Liver (tissue), 3 donors: ENCODE data around the gene PLA2G12A.

Experiments
- ATF3 ChIP-seq: IDR thresholded peaks from 2 replicates; pipeline ENCODE4 v1.6.1; 2016; ENCODE audit warnings: antibody characterized with exemption
- CTCF ChIP-seq: fragments of 150-350 bp; IDR thresholded peaks from 2 replicates; pipeline ENCODE4 v1.5.1; 2017; ENCODE audit warnings: improper control_type of control experiment, low read depth, low read length; ENCODE audit not compliant: missing input control
- EGR1 ChIP-seq, 2 donors: IDR thresholded peaks; 2 replicates each; pipeline ENCODE4 v1.6.1; 2016 to 2018; ENCODE audit warnings: antibody characterized with exemption in 2 of 2, low read depth in 2 of 2
- FOXA1 ChIP-seq: IDR thresholded peaks from 2 replicates; pipeline ENCODE4 v1.6.1; 2016; ENCODE audit warnings: antibody characterized with exemption
- GABPA ChIP-seq, 2 donors: IDR thresholded peaks in 1 of 2; conservative IDR thresholded peaks in 1 of 2; 2 replicates each; pipeline ENCODE4 v1.6.1; 2016; ENCODE audit warnings: antibody characterized with exemption in 2 of 2, mild to moderate bottlenecking in 1 of 2, moderate library complexity in 1 of 2
- HNF4A ChIP-seq, 2 donors: conservative IDR thresholded peaks; 2 replicates each; pipeline ENCODE4 v1.6.1; 2016; ENCODE audit warnings: antibody characterized with exemption in 2 of 2, mild to moderate bottlenecking in 2 of 2
- HNF4G ChIP-seq: IDR thresholded peaks from 2 replicates; pipeline ENCODE4 v1.6.1; 2016; ENCODE audit warnings: antibody characterized with exemption
- MAX ChIP-seq: IDR thresholded peaks from 2 replicates; pipeline ENCODE4 v1.6.1; 2016; ENCODE audit warnings: antibody characterized with exemption
- RAD21 ChIP-seq, 2 donors: IDR thresholded peaks; 2 replicates each; pipeline ENCODE4 v1.6.1; 2016; ENCODE audit warnings: antibody characterized with exemption in 2 of 2, mild to moderate bottlenecking in 2 of 2
- REST ChIP-seq: IDR thresholded peaks from 2 replicates; pipeline ENCODE4 v1.6.1; 2016; ENCODE audit warnings: antibody characterized with exemption, mild to moderate bottlenecking
- SP1 ChIP-seq: IDR thresholded peaks from 2 replicates; pipeline ENCODE4 v1.6.1; 2018; ENCODE audit warnings: antibody characterized with exemption, mild to moderate bottlenecking
- TAF1 ChIP-seq: conservative IDR thresholded peaks from 2 replicates; pipeline ENCODE4 v1.6.1; 2016; ENCODE audit warnings: antibody characterized with exemption, mild to moderate bottlenecking
- YY1 ChIP-seq: IDR thresholded peaks from 2 replicates; pipeline ENCODE4 v1.6.1; 2016; ENCODE audit warnings: antibody characterized with exemption, mild to moderate bottlenecking
- ZBTB33 ChIP-seq: IDR thresholded peaks from 2 replicates; pipeline ENCODE4 v1.6.1; 2016; ENCODE audit warnings: antibody characterized with exemption
- donor health status: healthy.
- donor health status: healthy.

- TF ChIP-seq ZBTB33 (no peak), GABPA (IDR thresholded peaks at IDR 0.05 in 1 of 2, conservative IDR thresholded peaks at IDR 0.05 in 1 of 2) (no peak), CTCF (no peak), ATF3 (no peak), HNF4G (no peak), FOXA1 (no peak), RAD21 (IDR thresholded peaks at IDR 0.05) (no peak), SP1 (no peak), MAX (no peak), TAF1 (no peak), YY1 (no peak), HNF4A (conservative IDR thresholded peaks at IDR 0.05) (no peak), EGR1 (IDR thresholded peaks at IDR 0.05; ENCODE audit: low read depth in 2 of 2) (no peak), REST (no peak)
These were observed 24.4 kb upstream of the PLA2G12A start for GRCh38 chr4:109754093-109754857.
